HG03520 (cell line): ENCODE results near the gene THBD.

Experiments used
- ATAC-seq: cut with Tn5 transposase; IDR thresholded peaks from one replicate; pipeline ENCODE4 v1.9.1; 2021; ENCODE audit warnings: mild to moderate bottlenecking, moderate library complexity; ENCODE audit not compliant: unreplicated experiment

The THBD gene

DNA sequence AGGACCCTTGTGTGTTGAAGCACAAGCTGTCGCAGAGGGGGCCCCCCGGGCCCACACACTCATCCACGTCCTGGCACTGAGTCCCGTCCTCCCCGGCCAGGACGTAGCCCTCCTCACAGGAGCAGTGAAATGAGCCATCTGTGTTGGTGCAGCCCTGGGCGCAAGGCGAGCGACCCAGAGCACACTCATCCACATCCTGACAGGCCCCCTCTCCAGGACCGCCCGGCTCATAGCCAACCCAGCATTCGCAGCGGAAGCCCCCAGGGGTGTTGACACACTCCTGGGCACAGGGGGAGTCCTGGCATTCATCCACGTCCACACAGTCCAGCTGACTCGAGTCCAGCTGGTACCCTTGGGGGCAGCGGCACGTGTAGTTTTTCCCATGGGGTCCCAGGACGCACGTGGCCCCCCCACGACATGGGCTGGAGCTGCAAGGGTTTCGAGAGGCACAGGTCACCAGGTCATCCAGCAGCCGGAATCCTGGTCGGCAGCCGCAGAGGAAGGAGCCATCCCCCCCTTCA, 35.4 kb upstream of the THBD start:
- no peak for ATAC-seq

- ATAC-seq: no peak
Observed at GRCh38 chr20:23084282-23084844, 34.9 kb upstream of the THBD start.

GRCh38 chr20:23083553-23084220, 34.2 kb upstream of the THBD start:
- no peak for ATAC-seq

- no peak for ATAC-seq
Observed at GRCh38 chr20:23082846-23083552, 33.5 kb upstream of the THBD start.

DNA sequence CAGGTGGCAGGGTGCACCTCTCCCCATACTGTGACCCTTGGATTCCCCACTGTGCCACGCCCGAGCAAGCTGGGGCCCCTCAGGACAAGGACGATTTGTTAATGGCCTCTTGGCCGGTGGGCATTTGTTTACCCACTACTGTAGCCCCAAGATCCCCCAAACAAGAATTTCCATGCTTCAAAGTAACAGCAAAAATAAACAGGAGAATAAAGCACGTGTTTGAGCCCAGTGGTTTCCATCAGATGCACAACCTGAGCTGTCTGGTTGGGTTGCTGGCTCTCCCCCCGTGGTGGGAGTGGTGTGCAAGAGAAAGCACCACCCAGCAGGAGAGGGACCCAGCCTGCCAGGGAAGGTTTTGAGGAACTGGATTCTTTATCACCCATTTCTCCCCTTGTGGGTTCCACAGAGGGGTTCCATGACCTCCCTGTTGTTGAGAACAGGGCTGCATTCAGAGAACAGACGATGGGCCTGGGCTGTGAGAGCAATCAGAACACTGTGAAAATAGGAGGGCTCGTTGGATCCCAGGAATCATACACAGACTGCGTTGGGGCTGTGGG, 31.9 kb upstream of the THBD start:
- ATAC-seq: no peak

DNA sequence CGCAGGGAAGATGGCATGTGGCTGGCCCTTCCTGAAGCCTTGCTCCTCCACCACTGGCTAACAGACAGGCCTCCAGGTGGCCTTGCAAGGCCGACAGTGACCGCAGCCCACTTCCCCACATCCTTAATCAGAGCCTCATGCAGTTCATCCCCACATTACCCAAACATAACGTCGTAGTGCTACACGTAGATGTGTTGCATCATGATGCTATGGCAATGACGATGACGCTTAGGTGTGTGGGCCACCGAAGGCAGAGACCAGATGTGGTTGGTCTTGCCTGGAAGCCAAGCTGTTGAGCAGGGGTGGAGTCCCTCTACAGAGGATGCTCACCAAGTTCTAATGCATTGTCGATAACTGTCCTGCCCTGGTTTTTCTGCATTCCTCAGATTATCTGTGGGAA, 31.0 kb upstream of the THBD start:
- ATAC-seq: no peak

- ATAC-seq: no peak
Observed at GRCh38 chr20:23079926-23080325, 30.5 kb upstream of the THBD start.

- no peak for ATAC-seq
Observed at GRCh38 chr20:23079016-23079351, 29.5 kb upstream of the THBD start.

DNA sequence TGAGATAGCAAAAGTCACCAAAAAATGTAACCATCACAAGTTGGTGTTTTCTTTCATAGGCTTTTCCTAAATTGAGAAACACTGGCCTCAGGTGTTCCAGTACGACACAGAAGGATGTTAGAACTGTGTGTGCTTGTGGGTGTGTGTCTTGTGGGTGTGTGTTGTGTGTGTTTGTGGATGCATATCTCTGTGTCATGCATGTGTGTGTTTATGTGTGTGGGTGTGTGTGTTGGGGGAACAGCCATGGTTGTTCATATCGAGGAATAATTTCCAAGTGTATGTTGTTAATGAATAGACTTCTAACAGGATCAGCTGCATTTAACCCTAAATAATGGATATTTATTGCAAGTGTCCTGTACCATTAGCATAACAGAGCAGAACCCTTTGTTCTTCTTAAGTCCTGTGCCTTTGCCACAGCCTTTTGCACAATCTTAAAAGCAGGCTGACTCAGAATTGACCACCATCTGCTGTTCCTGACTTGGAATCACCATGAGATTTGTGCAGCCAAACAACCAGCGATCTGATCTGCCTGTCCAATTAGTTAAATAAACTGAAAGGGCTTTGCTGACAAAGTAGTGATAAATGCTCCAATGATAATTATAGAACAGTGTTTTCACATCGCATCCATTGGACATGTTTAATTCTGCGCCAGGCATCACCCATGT, 29.0 kb upstream of the THBD start:
- no peak for ATAC-seq

- ATAC-seq: no peak
Observed at GRCh38 chr20:23077277-23077676, 27.8 kb upstream of the THBD start.

DNA sequence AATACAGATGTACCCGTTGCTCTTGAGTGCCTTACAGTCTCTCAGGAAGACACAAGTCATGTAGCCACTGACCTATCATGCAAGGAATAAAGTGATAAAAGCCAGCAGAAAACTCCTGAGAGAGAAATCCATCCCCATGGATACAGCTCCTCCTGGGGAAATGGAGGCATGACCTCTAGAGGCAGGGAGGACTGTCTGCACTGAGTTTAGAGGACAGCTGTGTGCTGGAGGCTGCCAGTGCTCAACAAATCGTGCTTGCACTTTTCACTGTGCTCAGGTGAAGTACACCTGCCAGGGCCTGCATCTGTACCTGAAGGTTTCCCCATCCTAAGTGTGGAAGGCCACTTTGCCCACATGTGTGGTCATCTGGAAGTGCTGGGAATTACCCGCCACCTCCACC, 24.6 kb upstream of the THBD start:
- no peak for ATAC-seq

- no peak for ATAC-seq
Observed at GRCh38 chr20:23072892-23073586, 23.6 kb upstream of the THBD start.

DNA sequence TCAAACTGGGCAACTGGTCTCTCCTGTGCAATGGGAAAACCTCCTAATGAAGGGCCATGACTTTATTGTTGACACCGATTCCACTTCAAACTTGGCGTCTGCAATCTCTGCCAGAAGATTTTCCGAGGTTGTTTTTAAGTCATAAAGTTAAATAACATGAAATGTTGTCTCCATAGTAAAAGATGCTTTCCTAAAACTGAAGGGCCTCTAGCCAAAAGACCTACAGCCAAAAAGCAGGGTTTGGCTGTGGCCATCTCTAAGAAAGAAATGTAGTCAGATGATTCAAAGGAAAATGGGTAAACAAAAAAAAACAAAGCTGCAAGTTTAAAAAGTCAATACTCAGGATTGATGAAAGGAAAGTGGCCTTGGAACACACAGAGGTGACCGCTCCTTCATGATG, 22.5 kb upstream of the THBD start:
- ATAC-seq: no peak

GRCh38 chr20:23071398-23071797, 21.9 kb upstream of the THBD start:
- ATAC-seq: no peak

GRCh38 chr20:23069108-23069507, 19.6 kb upstream of the THBD start:
- ATAC-seq: no peak

DNA sequence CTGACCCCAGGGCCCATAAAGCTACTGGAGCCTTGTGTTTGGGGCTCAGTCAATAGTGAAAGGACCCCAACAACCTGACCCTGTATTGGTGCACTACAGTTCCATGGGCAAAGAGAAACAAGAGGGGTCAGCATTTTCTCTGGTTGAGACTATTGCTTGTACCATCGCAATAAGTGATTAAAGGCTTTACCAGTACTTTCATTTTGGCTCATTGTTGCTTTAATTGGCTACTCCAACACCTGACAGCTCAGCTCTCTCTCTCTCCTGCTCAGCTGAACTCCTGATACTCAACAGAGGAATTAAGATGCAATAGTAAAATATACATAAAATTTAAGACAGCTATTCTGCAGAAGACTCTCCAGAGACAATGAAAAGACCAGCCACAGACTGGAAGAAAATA, 18.8 kb upstream of the THBD start:
- no peak for ATAC-seq

DNA sequence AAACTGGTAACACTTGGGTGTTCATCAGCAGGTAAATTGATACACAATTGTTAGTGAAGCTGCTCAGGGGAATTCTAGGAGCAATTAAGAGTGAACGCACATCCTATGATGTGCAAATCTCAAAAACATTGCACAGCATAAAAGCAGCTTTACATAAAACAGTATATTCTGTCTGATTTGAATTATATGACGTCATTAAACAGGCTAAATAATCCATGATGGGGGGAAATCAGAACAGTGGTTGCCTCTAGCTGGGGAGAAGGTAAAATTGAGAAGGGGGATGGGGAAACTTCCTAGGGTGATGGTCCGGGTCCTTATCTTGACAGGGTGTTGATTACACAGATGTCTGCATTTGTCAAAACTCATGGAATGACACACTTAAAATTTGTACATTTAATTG, 17.3 kb upstream of the THBD start:
- ATAC-seq: no peak

- ATAC-seq: no peak
Observed at GRCh38 chr20:23065266-23066201, 16.1 kb upstream of the THBD start.

- ATAC-seq: no peak
Observed at GRCh38 chr20:23063581-23063980, 14.1 kb upstream of the THBD start.

DNA sequence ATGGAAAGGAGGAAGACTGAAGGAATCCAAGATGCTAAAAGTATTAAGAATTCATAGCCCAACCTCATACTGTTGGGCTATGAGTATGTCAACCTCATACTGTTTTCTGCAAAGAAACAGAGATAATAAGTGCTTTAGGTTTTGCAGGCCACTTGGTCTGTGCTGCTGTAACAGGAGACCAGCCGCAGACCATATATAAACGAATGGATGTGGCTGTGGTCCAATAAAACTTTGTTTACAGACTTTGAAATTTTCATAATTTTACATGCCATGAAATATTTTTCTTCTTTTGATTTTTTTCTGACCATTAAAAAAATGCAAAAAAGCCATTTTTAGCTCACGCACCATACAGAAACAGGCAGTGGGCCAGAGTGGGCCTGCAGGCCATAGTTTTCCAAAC, 13.7 kb upstream of the THBD start:
- ATAC-seq: no peak
